ENCODE data around the gene GOLGA6L7. TPM values are rescaled to one million over a fixed set of nuclear protein-coding genes. Genes with fewer than 3 reads are reported as not detected.

Gene GOLGA6L7
- total and polyA plus RNA-seq, 2 donors (not counting 3 experiments of a cell fraction or from before 2014, with no cell fraction given): not detected

GRCh38 chr15:28896951-28897350 lies 48.5 kb upstream of the GOLGA6L7 start:
- Histone ChIP-seq H3K9me1 (replicated peaks; ENCODE audit: control insufficient read depth, extremely low read depth, insufficient read depth, low read length) (no peaks in the 10 kb centered on the region), H3K4me3 (replicated peaks in 1 of 3; ENCODE audit: insufficient read depth in 1 of 3, low read depth in 1 of 3, low read length in 3 of 3) (no peak overlapping the region), H3K27ac (ENCODE audit: insufficient read depth, low read depth, low read length) (peak overlapping the region; percentile 39), H3K4me1 (ENCODE audit: control insufficient read depth, extremely low read depth, insufficient read depth, low read length) (no peaks in the 10 kb centered on the region), H3K79me2 (ENCODE audit: control insufficient read depth, insufficient read depth, low read length) (no peaks in the 10 kb centered on the region), H3K4me2 (ENCODE audit: insufficient read depth, low read length) (no peak overlapping the region), H3K9ac (replicated peaks; ENCODE audit: extremely low read depth, insufficient read depth, low read length) (no peak overlapping the region), H3K36me3 (ENCODE audit: control insufficient read depth in 2 of 2, extremely low read depth in 1 of 2, insufficient read depth in 2 of 2, low read length in 2 of 2) (no peaks in the 10 kb centered on the region), H4K20me1 (replicated peaks; ENCODE audit: control insufficient read depth, extremely low read depth, insufficient read depth, low read length) (no peaks in the 10 kb centered on the region), H3K27me3 (ENCODE audit: control insufficient read depth in 2 of 2, insufficient read depth in 2 of 2, low read length in 2 of 2) (no peaks in the 10 kb centered on the region), H2AFZ (ENCODE audit: low read depth, low read length) (no peak overlapping the region), H3K9me3 (replicated peaks; ENCODE audit: control insufficient read depth, insufficient read depth, low read length) (no peaks in the 10 kb centered on the region)
- DNase-seq (ENCODE audit: low read depth, low spot score) (peak; percentile 14), FAIRE-seq (peak; percentile 81)
- TF ChIP-seq JUN (IDR thresholded peaks at IDR 0.05; ENCODE audit: borderline replicate concordance, insufficient read depth, insufficient read length, low read depth) (peak; percentile 45), GATA2 (IDR thresholded peaks at IDR 0.05; ENCODE audit: insufficient read depth, insufficient read length, low read depth, low read length) (no peak), FOS (IDR thresholded peaks at IDR 0.05; ENCODE audit: borderline replicate concordance, insufficient read depth, low read length) (peak; percentile 72), MYC (IDR thresholded peaks at IDR 0.05; ENCODE audit: low read depth, low read length) (no peak)
- CTCF ChIA-PET: no interaction called here
- POLR2A ChIA-PET: no interaction called here
- no TSS peak for BruUV-seq (replicated peaks)
- intact Hi-C loops (cut with micrococcal nuclease) (no loop called here), dilution Hi-C loops (cut with MboI; ENCODE audit: extremely low pct_ligation_motif_present, low sequenced_read_pairs) (no loop called here)

GRCh38 chr15:28895566-28895965 lies 47.1 kb upstream of the GOLGA6L7 start:
- dilution Hi-C loops (cut with MboI; ENCODE audit: extremely low pct_ligation_motif_present, low sequenced_read_pairs): no loop called here
- no peak for FAIRE-seq
- ChIA-PET POLR2A (no interaction called here), CTCF (no interaction called here)
- H4K20me1 ChIP-seq (replicated peaks; ENCODE audit: control insufficient read depth, extremely low read depth, insufficient read depth, low read length): no peaks in the 10 kb centered on the region
- H3K36me3 ChIP-seq (ENCODE audit: control insufficient read depth in 2 of 2, extremely low read depth in 1 of 2, insufficient read depth in 2 of 2, low read length in 2 of 2): no peaks in the 10 kb centered on the region
- H3K4me2 ChIP-seq (ENCODE audit: insufficient read depth, low read length): no peak overlapping the region
- intact Hi-C loops (cut with micrococcal nuclease): no loop called here
- H3K9me3 ChIP-seq (replicated peaks; ENCODE audit: control insufficient read depth, insufficient read depth, low read length): no peaks in the 10 kb centered on the region
- TF ChIP-seq CTCF (IDR thresholded peaks at IDR 0.05; ENCODE audit: extremely low read depth in 1 of 2, insufficient read depth in 1 of 2, low read depth in 1 of 2, low read length in 2 of 2) (no peak), MAX (IDR thresholded peaks at IDR 0.05; ENCODE audit: insufficient read depth, insufficient read length) (no peak), JUN (IDR thresholded peaks at IDR 0.05; ENCODE audit: borderline replicate concordance, insufficient read depth, insufficient read length, low read depth) (no peak)
- no peaks in the 10 kb centered on the region for H3K4me1 ChIP-seq (ENCODE audit: control insufficient read depth, extremely low read depth, insufficient read depth, low read length)
- no peak overlapping the region for H3K4me3 ChIP-seq (replicated peaks in 1 of 3; ENCODE audit: insufficient read depth in 1 of 3, low read depth in 1 of 3, low read length in 3 of 3)
- H3K27ac ChIP-seq (ENCODE audit: insufficient read depth, low read depth, low read length): no peak overlapping the region
- H3K9ac ChIP-seq (replicated peaks; ENCODE audit: extremely low read depth, insufficient read depth, low read length): no peak overlapping the region
- no peak for DNase-seq (ENCODE audit: low read depth, low spot score)
- no peak overlapping the region for H2AFZ ChIP-seq (ENCODE audit: low read depth, low read length)
- BruUV-seq (replicated peaks): no TSS peak
- H3K27me3 ChIP-seq (ENCODE audit: control insufficient read depth in 2 of 2, insufficient read depth in 2 of 2, low read length in 2 of 2): no peaks in the 10 kb centered on the region
- H3K79me2 ChIP-seq (ENCODE audit: control insufficient read depth, insufficient read depth, low read length): no peaks in the 10 kb centered on the region
- no peaks in the 10 kb centered on the region for H3K9me1 ChIP-seq (replicated peaks; ENCODE audit: control insufficient read depth, extremely low read depth, insufficient read depth, low read length)
